ENCODE measurements around the gene FARS2.
"Not testable (repeated sequence)": the region's sequence is repeated elsewhere in the genome, so short reads cannot be mapped to it uniquely, and the experiment has no call there.

FARS2 gene

DNA sequence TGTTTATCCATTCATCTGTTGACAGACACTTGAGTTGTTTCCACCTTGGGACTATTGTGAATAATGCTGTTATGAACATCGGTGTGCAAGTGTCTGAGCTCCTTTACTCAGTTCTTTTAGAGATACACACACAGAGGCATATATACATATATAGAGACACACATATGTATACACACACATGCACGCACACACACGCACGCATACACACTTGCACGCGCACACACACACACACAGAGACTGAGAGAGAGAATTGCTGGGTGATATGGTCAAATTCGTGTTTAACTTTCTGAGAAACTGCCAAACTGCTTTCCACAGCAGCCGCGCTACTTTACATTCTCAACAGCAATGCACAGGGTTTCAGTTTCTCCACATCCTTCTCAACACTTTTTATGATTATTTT, 273.3 kb downstream of the FARS2 start:
- no peak for DNase-seq (ENCODE audit: low read depth, low spot score)

DNA sequence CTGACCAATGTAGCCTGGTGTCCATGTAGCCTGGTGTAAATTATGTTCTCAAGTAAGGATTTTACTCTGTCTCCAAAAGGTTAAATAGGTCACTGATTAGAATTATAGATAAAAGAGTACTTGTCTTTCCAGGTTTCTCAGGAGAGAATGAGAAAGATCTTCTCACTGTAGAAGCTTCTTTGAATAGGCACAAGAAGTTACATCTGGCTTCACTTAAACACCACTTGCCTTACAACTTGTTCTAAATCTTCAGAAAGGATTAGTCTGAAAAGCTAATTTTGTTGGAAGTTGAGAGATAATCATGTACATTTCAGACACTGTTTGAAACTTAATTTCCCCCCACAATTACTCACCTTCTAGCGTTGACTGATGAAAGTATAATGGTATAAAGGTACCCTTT, 275.3 kb downstream of the FARS2 start:
- no peak for DNase-seq (ENCODE audit: low read depth, low spot score)

DNA sequence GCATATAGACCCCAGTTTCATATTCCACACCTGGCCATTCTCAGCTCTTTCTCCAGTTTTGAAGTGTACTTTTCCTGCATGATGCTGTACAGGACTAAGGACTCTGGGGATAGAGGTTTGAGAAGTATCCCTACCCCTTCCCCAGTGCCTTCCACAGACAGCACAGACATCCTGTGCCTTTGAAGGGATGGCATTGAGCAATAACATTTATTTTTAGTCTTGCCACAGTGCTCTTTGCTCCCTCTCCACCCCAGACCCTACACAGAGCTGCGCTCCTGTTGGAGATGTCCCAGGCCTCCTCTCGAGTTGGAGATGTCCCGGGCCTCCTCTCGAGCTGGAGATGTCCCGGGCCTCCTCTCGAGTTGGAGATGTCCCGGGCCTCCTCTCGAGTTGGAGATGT, 275.8 kb downstream of the FARS2 start:
- no peak for DNase-seq (ENCODE audit: low read depth, low spot score)

DNA sequence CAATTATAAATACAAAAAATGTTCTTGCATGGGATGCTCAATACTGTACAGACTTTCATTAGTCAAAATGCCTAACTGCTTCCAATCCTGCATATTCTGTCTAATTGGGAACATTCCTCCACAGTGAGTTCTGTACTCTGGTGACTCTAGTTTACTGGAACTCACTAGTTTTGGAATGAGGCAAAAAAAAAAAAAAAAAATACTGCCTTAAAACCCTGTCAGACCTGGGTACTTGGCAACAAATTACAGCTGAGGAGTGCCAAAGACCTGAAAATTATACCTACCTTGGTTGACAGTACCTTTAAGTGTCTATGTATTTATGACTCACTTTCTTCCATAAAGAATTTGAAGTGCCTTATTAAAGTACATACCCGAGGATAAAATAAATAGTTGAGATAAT, 276.7 kb downstream of the FARS2 start:
- no peak for DNase-seq (ENCODE audit: low read depth, low spot score)

DNA sequence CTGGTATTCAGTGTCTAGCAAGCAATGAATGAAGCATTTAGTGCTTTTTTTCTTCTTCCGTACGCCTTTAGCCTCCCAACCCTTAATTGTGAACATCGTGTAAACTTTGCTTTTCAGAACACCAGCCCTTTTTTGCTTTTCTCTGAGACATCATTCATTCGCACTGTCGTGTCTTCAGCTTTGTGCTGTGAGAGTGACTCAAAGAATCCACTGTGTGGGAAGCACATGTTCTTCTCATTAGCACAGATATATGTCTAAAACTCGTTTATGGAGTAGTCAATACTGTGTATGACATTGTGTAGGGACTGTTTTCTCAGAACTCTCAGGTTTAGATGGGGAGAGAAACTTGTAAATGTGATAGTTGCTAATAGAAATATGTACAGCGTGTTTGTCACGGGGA, 279.1 kb downstream of the FARS2 start:
- DNase-seq (ENCODE audit: low read depth, low spot score), result no peak

DNA sequence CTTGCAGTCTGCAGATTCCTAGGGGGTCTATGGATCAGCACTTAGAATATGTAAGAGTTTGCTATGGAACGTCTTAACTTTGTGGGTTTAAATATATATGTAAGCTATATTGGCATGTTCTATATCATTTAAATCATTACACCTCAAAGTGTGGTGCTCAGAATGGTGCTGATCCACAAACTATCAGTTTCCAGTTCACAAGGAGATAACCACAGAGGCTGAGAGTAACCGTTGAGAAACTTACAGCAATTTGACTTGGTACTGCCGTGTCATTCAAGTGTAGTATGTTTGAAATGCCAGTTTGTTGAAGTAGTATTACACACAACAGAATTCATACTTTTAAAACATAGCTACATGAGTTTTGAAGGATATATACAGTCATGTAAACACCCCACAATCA, 279.7 kb downstream of the FARS2 start:
- DNase-seq (ENCODE audit: low read depth, low spot score), result no peak

DNA sequence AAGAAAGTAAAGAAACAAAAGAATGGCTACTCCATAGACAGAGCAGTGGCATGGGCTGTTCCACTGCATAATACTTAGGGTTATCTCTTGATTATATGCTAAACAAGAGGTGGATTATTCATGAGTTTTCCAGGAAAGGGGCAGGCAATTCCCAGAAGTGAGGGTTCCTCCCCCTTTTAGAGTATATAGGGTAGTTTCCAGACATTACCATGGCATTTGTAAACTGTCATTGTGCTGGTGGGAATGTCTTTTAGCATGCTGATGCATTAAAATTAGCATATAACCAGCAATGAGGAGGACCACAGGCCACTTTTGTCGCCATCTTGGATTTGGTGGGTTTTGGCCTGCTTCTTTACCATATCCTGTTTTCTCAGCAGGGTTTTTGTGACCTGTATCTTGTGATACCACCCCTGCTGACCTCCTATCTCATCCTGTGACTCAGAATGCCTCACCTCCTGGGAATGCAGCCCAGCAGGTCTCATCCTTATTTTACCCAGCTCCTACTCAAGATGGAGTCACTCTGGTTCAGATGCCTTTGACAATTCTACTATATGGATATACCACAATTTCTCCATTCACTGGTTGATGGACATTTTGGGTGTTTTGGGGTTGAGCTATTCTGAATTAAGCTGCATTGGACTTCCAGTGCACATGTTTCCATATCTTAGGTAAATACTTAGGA, 280.6 kb downstream of the FARS2 start:
- DNase-seq (ENCODE audit: low read depth, low spot score), result no peak

DNA sequence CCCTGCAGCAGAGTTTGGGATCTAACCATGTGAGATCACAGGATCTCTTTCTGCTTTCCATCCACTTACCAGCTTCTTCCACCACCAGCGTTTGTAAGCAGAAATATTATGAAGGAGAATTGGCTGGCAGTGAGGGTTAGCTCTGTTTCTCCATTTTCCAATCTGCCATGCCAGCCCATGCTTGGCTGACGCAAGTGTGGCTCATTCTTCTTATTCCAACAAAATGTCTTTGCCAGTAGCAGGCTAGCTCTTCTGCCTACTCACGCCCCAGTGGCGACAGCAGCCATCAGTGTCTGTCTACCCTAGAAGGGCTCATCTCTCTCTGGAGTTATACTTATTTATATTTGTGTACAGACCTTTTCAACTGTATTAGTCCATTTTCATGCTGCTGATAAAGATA, 286.2 kb downstream of the FARS2 start:
- no peak for DNase-seq (ENCODE audit: low read depth, low spot score)

DNA sequence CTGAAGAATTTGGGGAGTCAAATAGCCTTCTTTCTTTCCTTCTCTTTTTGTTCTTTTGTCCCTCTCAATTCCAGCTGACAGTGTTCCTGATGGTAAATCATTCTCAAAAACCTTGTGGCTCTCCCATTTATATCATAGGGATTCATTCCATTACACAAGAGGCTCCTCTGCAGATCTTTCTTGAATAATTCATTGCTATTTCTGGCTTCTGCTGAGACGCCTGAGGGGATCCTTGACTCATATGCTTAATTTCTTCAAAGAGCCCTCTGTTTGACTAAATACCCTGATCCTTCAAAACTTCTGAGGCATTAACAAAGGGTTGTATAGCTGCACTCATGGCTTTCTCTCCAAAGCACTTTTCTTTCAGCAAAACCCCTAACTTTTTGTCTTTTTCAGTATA, 289.3 kb downstream of the FARS2 start:
- DNase-seq (ENCODE audit: low read depth, low spot score), result no peak

DNA sequence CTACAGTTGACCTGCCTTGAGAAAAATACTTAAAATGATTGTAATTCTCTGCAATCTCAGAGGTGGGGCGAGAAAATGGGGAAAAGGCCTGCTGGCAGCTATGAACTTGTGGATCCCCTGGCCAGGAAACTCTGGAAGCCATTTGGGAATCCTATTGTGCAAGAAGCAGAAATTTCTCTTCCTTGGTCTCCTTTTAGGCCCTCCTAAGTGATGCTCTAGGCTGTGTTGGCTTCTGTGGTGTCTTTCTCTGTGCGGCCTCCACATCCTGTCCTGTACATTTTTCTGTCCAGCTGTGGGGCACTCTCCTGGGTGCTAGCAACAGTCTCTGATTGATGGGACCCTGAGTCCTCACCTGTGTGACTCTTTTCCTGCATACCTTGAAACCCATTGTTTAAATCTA, 290.9 kb downstream of the FARS2 start:
- DNase-seq (ENCODE audit: low read depth, low spot score), result no peak

DNA sequence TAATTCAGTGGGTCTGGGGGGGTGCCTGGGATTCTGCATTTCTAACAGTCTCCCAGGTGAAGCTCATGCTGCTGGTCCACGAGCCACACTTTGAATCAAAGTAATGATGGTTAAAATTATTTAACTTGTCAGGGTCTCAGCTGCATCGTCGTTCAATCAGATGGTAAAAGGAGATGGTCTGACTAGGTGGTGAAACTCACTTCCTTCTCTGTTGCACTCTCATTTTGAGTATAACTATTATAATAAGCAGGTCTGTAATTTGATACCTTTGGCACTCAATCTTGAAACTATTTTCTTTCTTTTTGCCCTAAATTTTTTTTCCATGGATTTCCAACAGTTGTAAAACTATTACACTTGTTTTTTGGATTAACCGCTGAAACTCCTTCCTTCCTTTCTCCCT, 292.5 kb downstream of the FARS2 start:
- DNase-seq (ENCODE audit: low read depth, low spot score), result no peak

DNA sequence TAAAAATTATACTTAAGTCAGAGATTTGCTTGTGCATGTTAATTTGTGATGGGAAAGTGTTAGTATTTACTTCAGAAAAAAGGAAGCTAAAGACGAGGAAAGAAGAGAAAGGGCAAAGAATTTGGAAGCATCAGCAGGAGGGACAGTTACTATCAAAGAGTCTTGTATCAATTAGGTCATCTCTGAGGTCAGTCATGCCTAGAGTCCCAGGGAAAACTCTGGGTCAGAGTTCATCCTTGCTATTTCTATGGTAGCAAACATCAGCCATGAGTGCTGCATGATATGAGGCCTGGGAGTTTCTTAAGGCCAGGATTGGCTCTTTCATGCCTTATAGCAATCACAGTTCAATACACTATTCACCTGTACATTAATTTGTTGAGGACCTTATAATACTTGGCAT, 292.9 kb downstream of the FARS2 start:
- no peak for DNase-seq (ENCODE audit: low read depth, low spot score)

DNA sequence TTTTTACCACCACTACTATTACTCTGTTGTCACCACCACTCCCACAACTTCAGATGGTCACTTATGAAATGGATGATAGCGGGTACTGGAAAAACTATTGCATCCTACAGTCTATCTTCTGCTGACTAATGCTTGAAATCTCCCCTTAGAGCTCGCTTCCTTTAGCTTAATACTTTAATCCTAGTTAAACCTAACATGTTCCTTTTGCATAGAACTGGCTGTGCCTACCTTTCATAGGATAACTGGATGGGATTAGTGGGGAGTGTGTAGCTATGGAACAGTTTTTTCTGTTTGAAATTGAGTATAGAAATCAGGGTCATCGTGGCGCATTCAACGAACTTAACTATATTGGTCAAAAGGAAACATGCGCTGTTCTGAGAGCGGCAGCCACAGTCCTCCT, 294.7 kb downstream of the FARS2 start:
- no peak for DNase-seq (ENCODE audit: low read depth, low spot score)

DNA sequence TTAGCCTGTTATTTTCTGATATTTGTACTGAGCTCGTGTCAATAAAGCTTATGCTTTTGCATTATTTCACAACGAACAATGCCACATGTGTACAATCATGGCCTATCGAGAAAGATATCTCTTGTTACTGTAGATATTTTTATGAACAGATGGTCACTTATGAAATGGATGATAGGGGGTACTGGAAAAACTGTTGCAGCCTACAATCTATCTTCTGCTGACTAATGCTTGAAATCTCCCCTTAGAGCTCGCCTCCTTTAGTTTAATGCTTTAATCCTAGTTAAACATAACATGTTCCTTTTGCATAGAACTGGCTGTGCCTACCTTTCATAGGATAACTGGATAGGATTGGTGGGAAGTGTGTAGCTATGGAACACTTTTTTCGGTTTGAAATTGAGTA, 296.2 kb downstream of the FARS2 start:
- DNase-seq (ENCODE audit: low read depth, low spot score), result no peak

DNA sequence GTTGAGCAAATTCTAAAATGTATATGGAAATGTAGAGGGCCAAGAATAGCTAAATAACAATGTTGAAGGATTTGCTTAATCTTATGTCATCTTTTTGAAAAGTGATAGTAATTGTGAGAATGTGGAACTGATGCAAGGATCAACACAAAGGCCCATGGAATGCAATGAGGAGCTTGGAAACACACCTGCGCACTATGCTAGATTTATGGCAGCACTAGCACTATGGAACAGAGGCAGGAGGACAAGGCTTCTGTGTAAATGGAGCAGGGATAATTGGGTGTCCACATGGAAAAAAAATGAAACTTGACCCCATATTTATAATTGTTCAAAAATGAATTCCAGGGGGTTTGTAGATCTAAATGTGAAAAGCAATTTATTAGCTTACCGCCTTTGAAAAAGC, 298.3 kb downstream of the FARS2 start:
- no peak for DNase-seq (ENCODE audit: low read depth, low spot score)

DNA sequence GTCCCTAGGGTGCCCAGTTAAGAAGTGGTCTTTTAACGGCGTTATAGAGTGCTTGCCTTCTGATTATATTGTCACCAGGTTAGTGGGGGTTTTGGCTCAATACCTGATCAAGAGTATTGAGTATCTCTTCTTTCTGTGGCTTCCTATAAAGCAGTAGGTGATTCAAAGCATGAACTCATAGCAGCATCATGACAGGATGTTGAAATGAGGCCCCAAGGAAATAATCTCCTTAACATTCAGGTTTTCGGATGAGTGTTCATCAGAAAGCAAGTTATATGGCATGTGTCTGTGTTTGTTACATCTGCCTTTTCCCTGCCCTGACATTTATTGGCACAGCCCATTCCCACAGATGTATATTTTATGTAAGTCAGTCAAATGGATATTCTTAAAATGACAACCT, 301.0 kb downstream of the FARS2 start:
- no peak for DNase-seq (ENCODE audit: low read depth, low spot score)

DNA sequence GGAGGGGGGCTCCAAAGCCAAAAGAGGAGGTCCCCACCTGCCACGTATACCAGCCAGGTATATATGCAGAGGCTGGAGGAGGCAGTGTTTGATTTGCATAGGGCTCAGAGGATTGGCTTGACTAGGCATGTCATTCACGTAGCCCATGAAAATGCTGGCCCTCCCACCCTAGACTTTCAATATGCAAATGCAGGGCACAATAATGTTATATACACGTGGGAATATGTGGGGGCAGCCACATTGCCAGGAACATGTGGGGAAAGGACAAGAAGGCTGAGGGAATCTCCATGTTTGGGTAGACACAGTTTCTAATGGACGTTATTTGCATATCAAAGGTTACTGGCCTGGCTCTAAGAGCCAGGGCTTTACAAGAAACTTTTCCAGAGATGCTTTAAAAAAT, 301.8 kb downstream of the FARS2 start:
- DNase-seq (ENCODE audit: low read depth, low spot score), result no peak

DNA sequence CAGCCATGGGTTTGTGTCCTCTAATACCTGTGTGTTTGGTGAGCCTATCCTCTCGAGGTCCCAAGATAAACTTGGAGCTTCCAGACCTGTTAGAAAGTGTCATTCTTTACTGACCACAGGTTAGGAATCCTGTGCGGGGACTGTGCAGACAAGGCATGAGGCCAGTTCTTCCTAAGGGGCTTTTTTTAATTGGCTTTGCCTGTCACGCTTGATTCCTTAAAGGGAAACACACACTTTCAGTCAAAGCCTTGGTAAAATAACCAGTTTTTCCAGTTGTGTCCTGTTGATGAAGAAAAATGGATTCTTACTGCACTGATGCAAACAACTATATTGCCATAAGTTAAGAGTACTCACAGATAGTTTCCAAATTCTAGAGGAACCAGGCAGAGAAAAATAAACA, 303.4 kb downstream of the FARS2 start:
- not testable (repeated sequence) for DNase-seq (ENCODE audit: low read depth, low spot score)

DNA sequence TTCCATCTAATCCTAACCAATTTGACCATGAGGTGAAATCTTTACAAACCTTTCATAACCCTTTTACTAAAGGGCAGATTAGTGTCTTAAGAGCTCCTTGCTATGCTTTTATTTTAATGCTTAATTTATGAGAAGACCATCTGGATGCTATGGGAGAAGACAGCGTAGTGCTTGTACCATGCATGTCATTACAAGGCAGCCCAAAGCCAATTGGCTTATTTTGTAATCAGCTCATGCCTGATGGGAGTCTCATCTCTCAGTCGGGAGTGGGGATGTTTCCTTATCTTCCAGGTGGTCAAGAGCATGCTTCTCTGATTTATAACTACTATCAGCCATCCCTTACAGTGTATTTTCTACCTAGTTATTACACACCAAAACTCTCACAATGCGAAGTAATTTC, 304.7 kb downstream of the FARS2 start:
- no peak for DNase-seq (ENCODE audit: low read depth, low spot score)

DNA sequence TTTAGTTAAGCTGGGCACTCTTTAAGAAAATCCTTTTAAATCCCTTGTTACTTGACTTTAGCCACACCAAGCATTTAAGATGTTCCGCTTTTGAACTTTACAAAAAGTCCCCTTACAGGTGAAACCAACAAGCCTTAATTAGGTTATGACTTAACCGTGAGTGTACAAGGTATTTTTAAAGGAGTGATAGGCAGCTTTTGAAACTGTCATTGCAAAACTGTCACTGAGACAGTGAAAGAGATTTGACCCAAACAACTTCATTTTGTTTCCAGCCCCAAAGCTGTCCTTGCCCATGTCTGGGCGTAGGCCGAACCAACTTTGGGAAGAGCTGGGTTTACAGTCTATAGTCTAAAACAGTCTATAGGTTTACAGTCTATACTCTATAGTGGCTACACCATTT, 305.4 kb downstream of the FARS2 start:
- DNase-seq (ENCODE audit: low read depth, low spot score), result no peak

DNA sequence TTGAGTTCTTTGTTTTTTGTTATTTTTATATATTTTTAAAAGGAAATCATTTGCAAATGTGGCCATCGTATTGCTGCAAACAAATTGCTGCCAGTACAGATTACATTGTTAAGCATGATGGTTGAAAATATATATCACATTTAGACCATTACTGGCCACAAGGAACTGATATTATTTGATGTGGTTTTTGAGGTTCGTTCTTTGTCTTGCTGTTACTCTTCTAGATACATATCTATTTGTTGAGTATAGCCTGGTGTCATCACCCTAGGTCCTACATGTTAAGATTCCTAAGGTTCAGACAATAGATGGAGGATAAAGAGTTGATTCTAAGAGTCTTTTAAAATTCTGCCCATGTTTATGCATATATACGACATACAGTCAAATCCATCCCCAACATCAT, 306.0 kb downstream of the FARS2 start:
- no peak for DNase-seq (ENCODE audit: low read depth, low spot score)

DNA sequence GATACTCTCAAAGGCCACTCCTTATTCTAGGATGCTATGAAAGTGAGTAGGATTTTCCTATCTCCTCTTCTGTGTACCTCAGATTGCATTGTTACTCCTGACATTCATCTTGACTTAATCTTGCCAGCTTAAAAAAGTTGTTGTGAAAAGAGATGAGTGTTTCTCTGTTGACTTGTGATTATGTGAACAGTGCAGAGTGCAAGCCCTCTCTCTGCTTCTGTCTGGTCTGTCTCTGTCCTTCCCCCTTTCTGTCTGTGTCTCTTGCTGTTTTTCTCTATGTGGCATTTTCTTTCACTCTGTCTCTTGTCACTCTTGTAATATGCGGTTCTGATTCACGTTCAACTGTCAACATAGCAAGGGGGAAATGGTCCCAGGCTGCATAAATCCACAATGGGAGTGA, 306.6 kb downstream of the FARS2 start:
- DNase-seq (ENCODE audit: low read depth, low spot score), result no peak

DNA sequence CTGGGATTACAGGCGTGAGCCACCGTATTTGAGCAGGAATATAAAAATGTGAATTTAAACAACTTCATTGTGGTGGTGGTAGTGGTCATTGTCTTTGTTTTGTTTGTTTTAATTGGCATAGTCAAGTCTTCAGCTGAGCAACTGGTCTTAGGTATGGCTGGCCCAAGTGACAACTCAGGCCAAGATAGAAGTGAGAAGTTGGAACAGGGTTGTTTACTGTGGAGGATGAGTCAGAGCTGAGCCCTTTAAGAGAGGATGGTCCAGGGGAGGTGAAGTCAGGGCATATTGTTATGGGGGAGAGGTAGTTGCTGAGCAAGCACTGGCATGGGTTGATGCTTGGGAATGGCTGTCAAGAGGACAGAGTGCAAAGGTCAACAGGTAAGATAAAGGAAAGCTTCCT, 308.2 kb downstream of the FARS2 start:
- no peak for DNase-seq (ENCODE audit: low read depth, low spot score)

DNA sequence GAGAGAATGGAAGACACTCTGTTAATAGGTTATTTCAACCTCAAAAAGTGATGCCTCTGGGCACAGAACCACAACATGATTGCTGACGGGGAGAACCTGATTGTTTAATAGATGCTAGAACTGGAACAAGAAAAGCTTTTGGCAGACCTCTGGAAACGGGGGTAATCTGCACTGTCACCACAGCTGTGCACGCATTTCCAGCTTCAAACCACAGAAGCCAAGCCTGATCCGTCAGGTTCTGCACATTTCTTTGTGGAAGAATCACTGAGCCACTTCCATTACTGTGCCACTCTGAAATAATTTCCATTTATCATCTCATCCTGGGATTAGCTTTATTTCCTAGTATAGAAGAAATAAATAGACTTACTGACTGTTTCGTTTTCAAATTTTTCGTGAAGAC, 309.3 kb downstream of the FARS2 start:
- DNase-seq (ENCODE audit: low read depth, low spot score), result no peak

Measured in smooth muscle cell of the brain vasculature (primary cell).